HG03097 (cell line): ENCODE data around the gene EXOC3.

ENCODE experiments used
- ATAC-seq: cut with Tn5 transposase; IDR thresholded peaks from one replicate; pipeline ENCODE4 v1.9.1; 2021; ENCODE audit not compliant: unreplicated experiment, low FRiP score

Gene EXOC3

GRCh38 chr5:453725-454481 is 10.9 kb downstream of the EXOC3 start:
- ATAC-seq, result no peak

GRCh38 chr5:454936-455335 is 12.0 kb downstream of the EXOC3 start:
- ATAC-seq, result no peak

- ATAC-seq, result no peak
Measured at GRCh38 chr5:455806-456205, 12.8 kb downstream of the EXOC3 start.

GRCh38 chr5:456351-457194 is 13.6 kb downstream of the EXOC3 start:
- ATAC-seq, result no peak

- ATAC-seq, result no peak
Measured at GRCh38 chr5:457195-457961, 14.4 kb downstream of the EXOC3 start.

GRCh38 chr5:458547-459353 is 15.8 kb downstream of the EXOC3 start:
- no peak for ATAC-seq

- ATAC-seq, result no peak
Measured at GRCh38 chr5:459562-460272, 16.7 kb downstream of the EXOC3 start.

- no peak for ATAC-seq
Measured at GRCh38 chr5:460273-460625, 17.3 kb downstream of the EXOC3 start.

- no peak for ATAC-seq
Measured at GRCh38 chr5:462051-462481, 19.1 kb downstream of the EXOC3 start.

- ATAC-seq, result no peak
Measured at GRCh38 chr5:463301-463700, 20.3 kb downstream of the EXOC3 start.

GRCh38 chr5:463952-464351 is 21.0 kb downstream of the EXOC3 start:
- ATAC-seq, result no peak

- ATAC-seq, result no peak
Measured at GRCh38 chr5:464446-464842, 21.5 kb downstream of the EXOC3 start.

GRCh38 chr5:464843-465590 is 22.0 kb downstream of the EXOC3 start:
- ATAC-seq, result no peak

GRCh38 chr5:465591-466403 is 22.8 kb downstream of the EXOC3 start:
- no peak for ATAC-seq

GRCh38 chr5:466661-467310 is 23.8 kb downstream of the EXOC3 start:
- no peak for ATAC-seq

GRCh38 chr5:468401-468800 is 25.4 kb downstream of the EXOC3 start:
- ATAC-seq, result no peak

GRCh38 chr5:469752-470483 is 26.9 kb downstream of the EXOC3 start:
- no peak for ATAC-seq
